ENCODE data around the gene CEACAM18.

CEACAM18 gene

GRCh38 chr19:51477344-51477743 lies 995 bp upstream of the CEACAM18 start:
- Histone ChIP-seq H3K9ac (ENCODE audit: low read length) (no peak overlapping the region), H2AK5ac (ENCODE audit: low read length) (no peak overlapping the region), H4K8ac (ENCODE audit: low read depth, low read length) (no peak overlapping the region), H2BK12ac (ENCODE audit: low read length) (no peak overlapping the region), H2BK5ac (ENCODE audit: low read depth, low read length, poor library complexity) (no peak overlapping the region), H3K4ac (ENCODE audit: low read depth, low read length) (no peak overlapping the region), H3K4me2 (ENCODE audit: low read length) (no peak overlapping the region), H3K79me2 (ENCODE audit: control insufficient read depth, insufficient read depth, low read length, poor library complexity) (no peaks in the 10 kb centered on the region), H3K14ac (ENCODE audit: low read length) (no peak overlapping the region), H3K18ac (ENCODE audit: low read length) (no peak overlapping the region), H3K27me3 (ENCODE audit: insufficient read depth, low read length) (no peaks in the 10 kb centered on the region), H3K79me1 (ENCODE audit: low read length) (no peaks in the 10 kb centered on the region), H3K4me1 (ENCODE audit: control insufficient read depth in 1 of 2, insufficient read depth in 2 of 2, low read length in 2 of 2) (no peaks in the 10 kb centered on the region), H3K4me3 (ENCODE audit: low read depth, low read length) (no peak overlapping the region), H3K9me3 (ENCODE audit: insufficient read depth, low read depth, low read length) (peaks cover 31% of the 10 kb centered on the region), H4K91ac (ENCODE audit: low read depth, low read length) (no peak overlapping the region), H2BK120ac (ENCODE audit: insufficient read depth, low read length, poor library complexity) (no peak overlapping the region), H2AFZ (ENCODE audit: insufficient read depth, low read length, poor library complexity) (no peak overlapping the region), H3K23ac (ENCODE audit: low read length) (no peak overlapping the region), H3K27ac (ENCODE audit: low read depth, low read length) (no peak overlapping the region), H4K12ac (ENCODE audit: low read depth, low read length) (no peak overlapping the region), H3K36me3 (ENCODE audit: control insufficient read depth in 1 of 2, insufficient read depth in 2 of 2, low read length in 2 of 2) (no peaks in the 10 kb centered on the region)
- WGBS (ENCODE audit: extremely low coverage, insufficient coverage, insufficient read length), result no CpG with 5 or more reads among the region's 5 CpGs
- DNase-seq, result no peak

- H3K4ac ChIP-seq (ENCODE audit: low read depth, low read length), result no peak overlapping the region
- H3K27ac ChIP-seq (ENCODE audit: low read depth, low read length), result no peak overlapping the region
- no peak overlapping the region for H2BK120ac ChIP-seq (ENCODE audit: insufficient read depth, low read length, poor library complexity)
- WGBS (ENCODE audit: extremely low coverage, insufficient coverage, insufficient read length), result no CpG with 5 or more reads among the region's 12 CpGs
- no peak overlapping the region for H2BK5ac ChIP-seq (ENCODE audit: low read depth, low read length, poor library complexity)
- H2AK5ac ChIP-seq (ENCODE audit: low read length), result no peak overlapping the region
- H3K23ac ChIP-seq (ENCODE audit: low read length), result no peak overlapping the region
- no peaks in the 10 kb centered on the region for H3K79me2 ChIP-seq (ENCODE audit: control insufficient read depth, insufficient read depth, low read length, poor library complexity)
- no peaks in the 10 kb centered on the region for H3K27me3 ChIP-seq (ENCODE audit: insufficient read depth, low read length)
- no peak overlapping the region for H3K4me3 ChIP-seq (ENCODE audit: low read depth, low read length)
- no peaks in the 10 kb centered on the region for H3K79me1 ChIP-seq (ENCODE audit: low read length)
- H4K91ac ChIP-seq (ENCODE audit: low read depth, low read length), result no peak overlapping the region
- no peak for DNase-seq
- H3K18ac ChIP-seq (ENCODE audit: low read length), result no peak overlapping the region
- peaks cover 46% of the 10 kb centered on the region for H3K9me3 ChIP-seq (ENCODE audit: insufficient read depth, low read depth, low read length)
- no peaks in the 10 kb centered on the region for H3K36me3 ChIP-seq (ENCODE audit: control insufficient read depth in 1 of 2, insufficient read depth in 2 of 2, low read length in 2 of 2)
- H3K4me2 ChIP-seq (ENCODE audit: low read length), result no peak overlapping the region
- H3K9ac ChIP-seq (ENCODE audit: low read length), result no peak overlapping the region
- H2AFZ ChIP-seq (ENCODE audit: insufficient read depth, low read length, poor library complexity), result no peak overlapping the region
- H2BK12ac ChIP-seq (ENCODE audit: low read length), result no peak overlapping the region
- no peak overlapping the region for H4K12ac ChIP-seq (ENCODE audit: low read depth, low read length)
- H3K4me1 ChIP-seq (ENCODE audit: control insufficient read depth in 1 of 2, insufficient read depth in 2 of 2, low read length in 2 of 2), result no peaks in the 10 kb centered on the region
- no peak overlapping the region for H4K8ac ChIP-seq (ENCODE audit: low read depth, low read length)
- H3K14ac ChIP-seq (ENCODE audit: low read length), result no peak overlapping the region
Measured at GRCh38 chr19:51479531-51480331, 1.4 kb downstream of the CEACAM18 start.

- H3K79me1 ChIP-seq (ENCODE audit: low read length), result no peaks in the 10 kb centered on the region
- H3K18ac ChIP-seq (ENCODE audit: low read length), result no peak overlapping the region
- H3K9ac ChIP-seq (ENCODE audit: low read length), result no peak overlapping the region
- no peak overlapping the region for H2BK120ac ChIP-seq (ENCODE audit: insufficient read depth, low read length, poor library complexity)
- no peak overlapping the region for H4K12ac ChIP-seq (ENCODE audit: low read depth, low read length)
- H2BK5ac ChIP-seq (ENCODE audit: low read depth, low read length, poor library complexity), result no peak overlapping the region
- H3K14ac ChIP-seq (ENCODE audit: low read length), result no peak overlapping the region
- H3K36me3 ChIP-seq (ENCODE audit: control insufficient read depth in 1 of 2, insufficient read depth in 2 of 2, low read length in 2 of 2), result no peaks in the 10 kb centered on the region
- no peaks in the 10 kb centered on the region for H3K4me1 ChIP-seq (ENCODE audit: control insufficient read depth in 1 of 2, insufficient read depth in 2 of 2, low read length in 2 of 2)
- H3K23ac ChIP-seq (ENCODE audit: low read length), result no peak overlapping the region
- no CpG with 5 or more reads among the region's 8 CpGs for WGBS (ENCODE audit: extremely low coverage, insufficient coverage, insufficient read length)
- no peak overlapping the region for H3K4me2 ChIP-seq (ENCODE audit: low read length)
- H3K27ac ChIP-seq (ENCODE audit: low read depth, low read length), result no peak overlapping the region
- H3K27me3 ChIP-seq (ENCODE audit: insufficient read depth, low read length), result no peaks in the 10 kb centered on the region
- H3K4me3 ChIP-seq (ENCODE audit: low read depth, low read length), result no peak overlapping the region
- no peak overlapping the region for H4K91ac ChIP-seq (ENCODE audit: low read depth, low read length)
- no peaks in the 10 kb centered on the region for H3K79me2 ChIP-seq (ENCODE audit: control insufficient read depth, insufficient read depth, low read length, poor library complexity)
- no peak overlapping the region for H2AFZ ChIP-seq (ENCODE audit: insufficient read depth, low read length, poor library complexity)
- H2BK12ac ChIP-seq (ENCODE audit: low read length), result no peak overlapping the region
- no peak overlapping the region for H3K4ac ChIP-seq (ENCODE audit: low read depth, low read length)
- no peak overlapping the region for H2AK5ac ChIP-seq (ENCODE audit: low read length)
- peak in 1 of 2 donors; percentile 42 for DNase-seq
- no peak overlapping the region for H4K8ac ChIP-seq (ENCODE audit: low read depth, low read length)
- H3K9me3 ChIP-seq (ENCODE audit: insufficient read depth, low read depth, low read length), result peaks cover 50% of the 10 kb centered on the region
Measured at GRCh38 chr19:51480590-51480989, 2.3 kb downstream of the CEACAM18 start.

- Histone ChIP-seq H3K14ac (ENCODE audit: low read length) (no peak overlapping the region), H2BK120ac (ENCODE audit: insufficient read depth, low read length, poor library complexity) (no peak overlapping the region)
Measured at GRCh38 chr19:51485960-51486660, 7.8 kb downstream of the CEACAM18 start.

More at GRCh38 chr19:51485960-51486660, 7.8 kb downstream of the CEACAM18 start:
- Histone ChIP-seq H4K91ac (ENCODE audit: low read depth, low read length) (no peak overlapping the region), H3K79me2 (ENCODE audit: control insufficient read depth, insufficient read depth, low read length, poor library complexity) (no peaks in the 10 kb centered on the region), H3K4me2 (ENCODE audit: low read length) (no peak overlapping the region), H4K12ac (ENCODE audit: low read depth, low read length) (no peak overlapping the region), H2AFZ (ENCODE audit: insufficient read depth, low read length, poor library complexity) (no peak overlapping the region), H3K27ac (ENCODE audit: low read depth, low read length) (no peak overlapping the region), H2BK5ac (ENCODE audit: low read depth, low read length, poor library complexity) (no peak overlapping the region), H3K18ac (ENCODE audit: low read length) (no peak overlapping the region), H3K9me3 (ENCODE audit: insufficient read depth, low read depth, low read length) (peaks cover 40% of the 10 kb centered on the region), H4K8ac (ENCODE audit: low read depth, low read length) (no peak overlapping the region), H3K4me1 (ENCODE audit: control insufficient read depth in 1 of 2, insufficient read depth in 2 of 2, low read length in 2 of 2) (no peaks in the 10 kb centered on the region), H3K4me3 (ENCODE audit: low read depth, low read length) (no peak overlapping the region), H3K79me1 (ENCODE audit: low read length) (no peaks in the 10 kb centered on the region), H3K36me3 (ENCODE audit: control insufficient read depth in 1 of 2, insufficient read depth in 2 of 2, low read length in 2 of 2) (no peaks in the 10 kb centered on the region), H2AK5ac (ENCODE audit: low read length) (no peak overlapping the region), H3K27me3 (ENCODE audit: insufficient read depth, low read length) (no peaks in the 10 kb centered on the region), H3K4ac (ENCODE audit: low read depth, low read length) (no peak overlapping the region), H3K9ac (ENCODE audit: low read length) (no peak overlapping the region), H2BK12ac (ENCODE audit: low read length) (no peak overlapping the region), H3K23ac (ENCODE audit: low read length) (no peak overlapping the region)
- no CpG with 5 or more reads among the region's 5 CpGs for WGBS (ENCODE audit: extremely low coverage, insufficient coverage, insufficient read length)
- no peak for DNase-seq
